Glutamatergic neuron (in vitro differentiated cells): Measurements from ENCODE around the gene TARS3. TPM values are rescaled to one million over a fixed set of nuclear protein-coding genes. Genes with fewer than 3 reads are reported as not detected.
"Not testable (repeated sequence)": the region's sequence is repeated elsewhere in the genome, so short reads cannot be mapped to it uniquely, and the experiment has no call there.

ENCODE experiments used
- DNase-seq: peaks from one replicate; pipeline ENCODE4 v3.0.0; 2022
- H3K27ac Mint-ChIP-seq: one replicate; pipeline ENCODE4 v1.8.0; 2020; ENCODE audit warnings: mild to moderate bottlenecking, mixed read lengths, inconsistent platforms; ENCODE audit not compliant: unreplicated experiment
- H3K27me3 Mint-ChIP-seq: one replicate; pipeline ENCODE4 v1.8.0; 2020; ENCODE audit warnings: mild to moderate bottlenecking, moderate library complexity, mixed read lengths, inconsistent platforms; ENCODE audit not compliant: unreplicated experiment
- H3K36me3 Mint-ChIP-seq: one replicate; pipeline ENCODE4 v1.8.0; 2020; ENCODE audit warnings: mild to moderate bottlenecking, mixed read lengths, inconsistent platforms; ENCODE audit not compliant: unreplicated experiment
- H3K4me1 Mint-ChIP-seq: one replicate; pipeline ENCODE4 v1.8.0; 2020; ENCODE audit warnings: mild to moderate bottlenecking, low read depth, mixed read lengths, inconsistent platforms; ENCODE audit not compliant: unreplicated experiment
- H3K4me3 Mint-ChIP-seq: one replicate; pipeline ENCODE4 v1.8.0; 2020; ENCODE audit warnings: mild to moderate bottlenecking, mixed read lengths, inconsistent platforms; ENCODE audit not compliant: unreplicated experiment
- H3K9me3 Mint-ChIP-seq: one replicate; pipeline ENCODE4 v1.8.0; 2020; ENCODE audit warnings: mild to moderate bottlenecking, moderate library complexity, mixed read lengths, inconsistent platforms; ENCODE audit not compliant: unreplicated experiment
- total RNA-seq: library from RNA; stranded (reverse); fragmentation: NEBNext Ultra II Directional; extraction: Animal tissue kit (Norgen Biotek cat#: 25700); gene quantifications from one replicate; pipeline ENCODE4 v1.2.1, GENCODE V29; 2021; ENCODE audit not compliant: unreplicated experiment
- TF ChIP-seq, protein P1 (sequence below): fragments of 200-600 bp; sonication (generic); IDR thresholded peaks from one replicate; pipeline ENCODE4 v1.5.0; 2021; ENCODE audit not compliant: partially characterized antibody, unreplicated experiment

Gene TARS3
- total RNA-seq, 1 donor from 2014 or later: 40.1 TPM

DNA sequence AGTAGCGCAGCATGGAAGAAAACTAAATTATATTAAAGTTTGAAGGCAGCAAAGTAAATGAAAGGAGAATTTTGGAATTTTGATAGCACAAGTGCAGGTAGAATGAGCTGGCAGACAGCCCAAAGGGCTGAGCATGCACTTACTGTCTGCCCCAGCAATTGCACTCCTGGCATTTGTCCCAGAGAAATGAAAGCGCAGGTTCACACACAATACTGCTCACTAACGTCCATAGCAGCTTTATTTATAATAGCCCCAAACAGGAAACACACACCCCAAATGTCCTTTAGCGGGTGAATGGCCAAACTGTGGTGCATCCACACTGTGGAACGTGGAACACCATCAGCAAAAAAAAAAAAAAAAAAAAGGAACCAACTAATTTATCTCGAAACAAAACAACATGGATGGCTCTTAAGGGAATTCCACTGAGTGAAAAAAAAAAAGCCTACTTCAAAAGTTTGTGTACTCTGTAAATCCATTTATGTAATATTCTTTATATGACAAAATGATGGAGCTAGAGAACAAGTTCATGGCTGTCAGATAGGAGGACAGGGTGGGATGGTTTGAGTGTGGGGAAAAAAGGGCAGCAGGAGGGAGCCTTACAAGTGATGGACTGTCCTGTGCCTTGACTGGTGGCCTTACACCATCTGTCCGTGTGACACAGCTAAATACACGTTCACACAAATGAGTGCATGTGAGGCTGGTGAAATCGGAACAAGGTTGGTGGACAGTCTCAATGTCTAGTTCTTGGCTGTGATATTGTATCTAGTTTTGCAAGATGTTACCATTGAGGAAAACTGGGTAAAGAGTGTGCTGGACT lies 66.1 kb downstream of the TARS3 start:
- Mint-ChIP-seq H3K9me3 (no peaks in the 10 kb centered on the region), H3K36me3 (no peaks in the 10 kb centered on the region), H3K4me3 (no peak overlapping the region), H3K27ac (no peak overlapping the region), H3K4me1 (peaks cover 12% of the 10 kb centered on the region), H3K27me3 (no peaks in the 10 kb centered on the region)
- TF ChIP-seq, protein P1, sequence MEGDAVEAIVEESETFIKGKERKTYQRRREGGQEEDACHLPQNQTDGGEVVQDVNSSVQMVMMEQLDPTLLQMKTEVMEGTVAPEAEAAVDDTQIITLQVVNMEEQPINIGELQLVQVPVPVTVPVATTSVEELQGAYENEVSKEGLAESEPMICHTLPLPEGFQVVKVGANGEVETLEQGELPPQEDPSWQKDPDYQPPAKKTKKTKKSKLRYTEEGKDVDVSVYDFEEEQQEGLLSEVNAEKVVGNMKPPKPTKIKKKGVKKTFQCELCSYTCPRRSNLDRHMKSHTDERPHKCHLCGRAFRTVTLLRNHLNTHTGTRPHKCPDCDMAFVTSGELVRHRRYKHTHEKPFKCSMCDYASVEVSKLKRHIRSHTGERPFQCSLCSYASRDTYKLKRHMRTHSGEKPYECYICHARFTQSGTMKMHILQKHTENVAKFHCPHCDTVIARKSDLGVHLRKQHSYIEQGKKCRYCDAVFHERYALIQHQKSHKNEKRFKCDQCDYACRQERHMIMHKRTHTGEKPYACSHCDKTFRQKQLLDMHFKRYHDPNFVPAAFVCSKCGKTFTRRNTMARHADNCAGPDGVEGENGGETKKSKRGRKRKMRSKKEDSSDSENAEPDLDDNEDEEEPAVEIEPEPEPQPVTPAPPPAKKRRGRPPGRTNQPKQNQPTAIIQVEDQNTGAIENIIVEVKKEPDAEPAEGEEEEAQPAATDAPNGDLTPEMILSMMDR: no peak
- DNase-seq: no peak

DNA sequence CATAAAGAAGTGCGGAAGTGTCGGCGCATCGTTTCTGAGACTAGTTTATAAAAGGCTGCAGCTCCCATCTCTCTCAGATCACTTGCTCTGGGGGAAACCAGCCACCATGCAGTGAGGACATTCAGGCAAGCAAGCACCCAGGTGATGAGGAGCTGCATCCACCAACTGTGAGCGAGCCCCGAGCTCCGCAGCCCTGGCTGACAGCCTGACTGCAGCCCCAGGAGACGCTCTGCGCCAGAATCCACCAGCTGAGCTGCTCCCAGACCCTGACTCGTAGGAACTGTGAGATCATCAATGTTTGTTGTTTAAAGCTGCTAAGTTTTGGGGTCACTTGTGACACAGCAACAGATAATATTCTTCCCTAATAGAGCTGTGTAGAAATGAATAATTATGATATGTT lies 67.1 kb downstream of the TARS3 start:
- Mint-ChIP-seq H3K9me3 (no peaks in the 10 kb centered on the region), H3K36me3 (no peaks in the 10 kb centered on the region), H3K27me3 (peaks cover 2% of the 10 kb centered on the region), H3K4me1 (peaks cover 12% of the 10 kb centered on the region), H3K27ac (no peak overlapping the region), H3K4me3 (peak overlapping the region; percentile 59)
- TF ChIP-seq, protein P1: no peak
- peak; percentile 73 for DNase-seq

DNA sequence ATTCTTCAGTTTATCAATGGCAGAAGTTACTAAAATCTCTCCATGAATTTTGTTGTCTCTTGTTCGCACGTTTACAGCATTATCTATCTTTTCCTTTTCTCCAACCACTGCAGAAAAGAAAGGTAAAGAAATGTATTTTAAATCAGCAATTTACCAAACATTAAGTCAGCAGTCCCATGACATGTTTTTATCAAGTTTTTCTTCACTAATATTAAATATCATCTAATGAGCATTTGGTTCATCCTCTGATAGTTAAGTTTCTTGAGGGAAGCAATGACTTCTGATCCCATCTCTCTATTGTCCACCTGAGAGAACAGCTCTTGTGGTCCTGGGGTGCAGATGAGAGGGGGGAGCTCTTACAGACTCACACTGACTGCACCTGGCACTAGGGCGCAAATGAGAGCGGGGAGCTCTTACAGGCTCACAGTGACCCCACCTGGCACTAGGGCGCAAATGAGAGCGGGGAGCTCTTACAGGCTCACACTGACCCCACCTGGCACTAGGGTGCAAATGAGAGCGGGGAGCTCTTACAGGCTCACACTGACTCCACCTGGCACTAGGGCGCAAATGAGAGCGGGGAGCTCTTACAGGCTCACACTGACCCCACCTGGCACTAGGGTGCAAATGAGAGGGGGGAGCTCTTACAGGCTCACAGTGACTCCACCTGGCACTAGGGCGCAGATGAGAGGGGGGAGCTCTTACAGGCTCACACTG lies 69.5 kb downstream of the TARS3 start:
- H3K4me3 Mint-ChIP-seq: peak overlapping the region; percentile 22
- DNase-seq: not testable (repeated sequence)

DNA sequence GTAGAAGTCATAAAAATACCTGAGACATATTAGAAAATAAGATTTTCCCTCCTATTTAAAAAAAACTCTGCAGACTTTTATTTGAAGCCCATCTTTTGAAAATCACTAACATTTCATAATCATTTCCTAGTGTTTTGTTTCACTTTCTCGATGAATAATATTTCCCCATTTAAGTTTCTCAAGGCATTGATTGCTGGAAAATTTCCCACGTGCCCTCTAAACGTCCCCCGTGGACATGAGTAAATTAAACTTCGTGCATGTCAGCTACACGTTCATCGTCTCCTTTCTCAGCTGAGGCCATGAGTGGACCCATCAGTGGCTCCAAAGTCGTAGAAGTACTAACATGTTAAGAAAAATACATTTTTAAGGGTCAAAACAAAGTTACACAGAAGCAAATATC lies 70.1 kb downstream of the TARS3 start:
- H3K4me3 Mint-ChIP-seq: peak overlapping the region; percentile 22
- TF ChIP-seq, protein P1: no peak
- DNase-seq: no peak
- H3K27ac Mint-ChIP-seq: no peak overlapping the region
- no peaks in the 10 kb centered on the region for H3K36me3 Mint-ChIP-seq
- H3K27me3 Mint-ChIP-seq: peaks cover 2% of the 10 kb centered on the region
- peaks cover 6% of the 10 kb centered on the region for H3K9me3 Mint-ChIP-seq
- H3K4me1 Mint-ChIP-seq: peaks cover 22% of the 10 kb centered on the region

More for the DNA sequence above, 69.5 kb downstream of the TARS3 start:
- H3K27ac Mint-ChIP-seq, H3K36me3 Mint-ChIP-seq, H3K9me3 Mint-ChIP-seq, H3K27me3 Mint-ChIP-seq: not testable (repeated sequence)
- peaks cover 18% of the 10 kb centered on the region for H3K4me1 Mint-ChIP-seq

DNA sequence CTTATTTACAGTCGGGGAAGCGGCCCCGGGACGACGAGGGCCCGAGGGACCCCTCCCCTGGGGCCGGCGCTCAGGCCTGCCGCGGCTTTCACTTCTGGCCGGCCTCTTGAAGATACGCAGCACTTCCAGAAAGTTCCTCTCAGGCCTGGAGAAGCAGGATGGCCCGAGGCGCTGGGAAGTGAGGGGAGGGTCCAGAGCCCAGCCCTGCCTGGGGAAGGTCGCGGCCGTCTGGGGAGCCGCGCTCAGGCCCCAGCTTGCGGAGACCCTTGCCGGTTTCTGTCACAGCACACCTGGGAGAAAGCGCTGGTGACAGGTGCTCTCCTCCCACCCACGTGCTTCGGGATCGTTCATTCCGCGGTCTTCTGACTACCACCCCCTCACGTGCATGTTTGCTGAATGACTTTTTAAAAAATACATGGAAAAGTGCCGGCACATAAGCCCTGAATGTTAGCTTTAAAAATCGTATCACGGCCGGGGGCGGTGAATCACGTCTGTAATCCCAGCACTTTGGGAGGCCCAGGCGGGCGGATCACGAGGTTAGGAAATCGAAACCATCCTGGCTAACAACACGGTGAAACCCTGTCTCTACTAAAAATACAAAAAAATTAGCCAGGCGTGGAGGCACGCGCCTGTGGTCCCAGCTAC lies 71.4 kb downstream of the TARS3 start:
- H3K4me3 Mint-ChIP-seq: peak overlapping the region; percentile 84
- H3K27ac Mint-ChIP-seq: peak overlapping the region; percentile 78
- DNase-seq: no peak
- peaks cover 2% of the 10 kb centered on the region for H3K27me3 Mint-ChIP-seq
- H3K9me3 Mint-ChIP-seq: peaks cover 6% of the 10 kb centered on the region
- TF ChIP-seq, protein P1: no peak
- no peaks in the 10 kb centered on the region for H3K36me3 Mint-ChIP-seq
- H3K4me1 Mint-ChIP-seq: peaks cover 22% of the 10 kb centered on the region
